HepG2 (cell line): ENCODE data around the gene GJA10. TPM values are rescaled to one million over a fixed set of nuclear protein-coding genes. Genes with fewer than 3 reads are reported as not detected.
A peak's percentile ranks its signal among the peaks of the same experiment; 100 is the strongest.

Experiments
- ATAC-seq: fragments of 200-7000 bp; cut with Tn5 transposase; 3 replicates; pipeline ENCODE4 v1.9.1; 2020; ENCODE audit warnings: mild to moderate bottlenecking, moderate library complexity
- BruUV-seq: library from RNA; stranded (reverse); fragments of 400-500 nt; replicated peaks from 2 replicates; lab custom pipeline; 2021; lab: Mats Ljungman, UMichigan
- CTCF ChIA-PET: fragments of 300-600 bp; formaldehyde crosslinking; extraction: SDS; loops from one replicate; lab custom pipeline; 2021; ENCODE audit warnings: low total read pairs, inconsistent platforms, low intra/inter-chr PET ratio; lab: Yijun Ruan, JAX
- POLR2A ChIA-PET: fragments of 350-600 bp; sonication (Branson Sonifier 250); formaldehyde crosslinking; loops from one replicate; lab custom pipeline; 2020; ENCODE audit warnings: antibody characterized with exemption, inconsistent platforms; lab: Yijun Ruan, JAX
- DNase-seq: peaks from one replicate; pipeline ENCODE4 v3.0.0-alpha.2; 2015; ENCODE audit warnings: low spot score
- FAIRE-seq: peaks from 3 replicates; lab custom pipeline; 2011; peaks lifted over from hg19 to GRCh38; lab: Jason Lieb, UNC
- H2AFZ ChIP-seq: one replicate; pipeline ENCODE4 v1.6.1; 2011; ENCODE audit warnings: low read length, inconsistent platforms
- H3K27ac ChIP-seq: fragments of 300-600 bp; 3 replicates; pipeline ENCODE4 v1.8.0; 2011; ENCODE audit warnings: mixed run types, mild to moderate bottlenecking, mixed read lengths, low read length, inconsistent platforms; ENCODE audit not compliant: insufficient read depth; ENCODE audit errors: extremely low read length
- H3K27me3 ChIP-seq, 2 experiments: fragments of 200-600 bp in 1 of 2; 2 replicates in 1 of 2; 3 replicates in 1 of 2; pipeline versions ENCODE4 v1.6.0 to v1.8.0; 2011; ENCODE audit warnings: low read length in 2 of 2, mild to moderate bottlenecking in 2 of 2, moderate library complexity in 2 of 2, inconsistent platforms in 1 of 2; ENCODE audit not compliant: insufficient read depth in 2 of 2, control insufficient read depth in 1 of 2
- H3K36me3 ChIP-seq, 2 experiments: fragments of 200-600 bp in 1 of 2; replicated peaks in 1 of 2; 2 replicates in 1 of 2; 3 replicates in 1 of 2; pipeline versions ENCODE4 v1.5.1 to v1.8.0; 2011; ENCODE audit warnings: low read length in 2 of 2, inconsistent platforms in 1 of 2; ENCODE audit not compliant: insufficient read depth in 2 of 2, control insufficient read depth in 1 of 2
- H3K4me1 ChIP-seq: 2 replicates; pipeline ENCODE4 v1.5.1; 2012; ENCODE audit warnings: low read length, inconsistent platforms; ENCODE audit not compliant: insufficient read depth
- H3K4me2 ChIP-seq: 2 replicates; pipeline ENCODE4 v1.6.0; 2011; ENCODE audit warnings: low read depth, low read length, inconsistent platforms
- H3K4me3 ChIP-seq, 3 experiments: fragments of 200-600 bp in 1 of 3; sonication (generic), shearing (Covaris generic) in 1 of 3; replicated peaks in 1 of 3; 2 replicates each; pipeline ENCODE4 v1.5.1; 2011 to 2016; ENCODE audit warnings: low read length in 3 of 3, inconsistent platforms in 2 of 3, low read depth in 2 of 3, mild to moderate bottlenecking in 2 of 3, control low read depth in 1 of 3, mixed read lengths in 1 of 3; ENCODE audit not compliant: insufficient read depth in 1 of 3
- H3K79me2 ChIP-seq: one replicate; pipeline ENCODE4 v1.6.1; 2011; ENCODE audit warnings: low read length, inconsistent platforms; ENCODE audit not compliant: insufficient read depth
- H3K9ac ChIP-seq: 2 replicates; pipeline ENCODE4 v1.6.0; 2011; ENCODE audit warnings: mild to moderate bottlenecking, low read depth, low read length, inconsistent platforms; ENCODE audit not compliant: insufficient read depth
- H3K9me3 ChIP-seq: 2 replicates; pipeline ENCODE4 v1.5.1; 2012; ENCODE audit warnings: mild to moderate bottlenecking, low read length
- H4K20me1 ChIP-seq: 2 replicates; pipeline ENCODE4 v1.6.0; 2011; ENCODE audit warnings: inconsistent platforms, mild to moderate bottlenecking, low read length, moderate library complexity; ENCODE audit not compliant: insufficient read depth
- CREB1 ChIP-seq, 2 experiments: fragments of 450-650 bp in 1 of 2; IDR thresholded peaks; 2 replicates each; pipeline ENCODE4 v1.6.1; 2016 to 2017; ENCODE audit warnings: control low read depth in 1 of 2, mild to moderate bottlenecking in 1 of 2, missing compliant biosample characterization in 1 of 2, missing genetic modification characterization in 1 of 2
- ELF3 ChIP-seq: IDR thresholded peaks from 2 replicates; pipeline ENCODE4 v1.6.1; 2016; ENCODE audit warnings: missing genetic modification reagents, missing compliant biosample characterization
- ETV5 ChIP-seq: IDR thresholded peaks from 2 replicates; pipeline ENCODE4 v1.6.1; 2018; ENCODE audit warnings: missing biosample characterization, missing genetic modification reagents, inconsistent platforms, borderline replicate concordance
- FOSL2 ChIP-seq: sonication (generic); formaldehyde crosslinking; IDR thresholded peaks from 2 replicates; pipeline ENCODE4 v1.4.0; 2020; ENCODE audit warnings: missing genetic modification reagents
- FOXA3 ChIP-seq: IDR thresholded peaks from 2 replicates; pipeline ENCODE4 v1.6.1; 2016; ENCODE audit warnings: missing genetic modification reagents, missing compliant biosample characterization
- FOXJ3 ChIP-seq: sonication (generic); formaldehyde crosslinking; IDR thresholded peaks from 2 replicates; pipeline ENCODE4 v1.4.0; 2020; ENCODE audit warnings: missing genetic modification reagents, mild to moderate bottlenecking, borderline replicate concordance
- FOXK1 ChIP-seq: sonication (generic); formaldehyde crosslinking; IDR thresholded peaks from 2 replicates; pipeline ENCODE4 v1.4.0; 2020; ENCODE audit warnings: low read depth, missing genetic modification reagents, borderline replicate concordance
- FOXK2 ChIP-seq: fragments of 450-650 bp; IDR thresholded peaks from 2 replicates; pipeline ENCODE4 v1.6.1; 2016
- FOXO1 ChIP-seq: sonication (generic); formaldehyde crosslinking; IDR thresholded peaks from 2 replicates; pipeline ENCODE4 v1.4.0; 2020; ENCODE audit warnings: missing genetic modification reagents
- FOXP4 ChIP-seq: sonication (generic); formaldehyde crosslinking; IDR thresholded peaks from 2 replicates; pipeline ENCODE4 v1.4.0; 2020; ENCODE audit warnings: missing genetic modification reagents
- GATAD2A ChIP-seq: IDR thresholded peaks from 2 replicates; pipeline ENCODE4 v1.6.1; 2016
- HOXA5 ChIP-seq: sonication (generic); formaldehyde crosslinking; IDR thresholded peaks from 2 replicates; pipeline ENCODE4 v1.4.0; 2020; ENCODE audit warnings: missing genetic modification reagents
- MYNN ChIP-seq: sonication (generic); formaldehyde crosslinking; IDR thresholded peaks from 2 replicates; pipeline ENCODE4 v1.4.0; 2020; ENCODE audit warnings: mild to moderate bottlenecking, low read depth, missing genetic modification reagents
- TBP ChIP-seq: sonication (generic); formaldehyde crosslinking; IDR thresholded peaks from 2 replicates; pipeline ENCODE4 v1.5.0; 2020; ENCODE audit warnings: missing genetic modification reagents
- TEAD3 ChIP-seq: optimal IDR thresholded peaks from 2 replicates; pipeline ENCODE3; 2016; ENCODE audit warnings: borderline replicate concordance
- ZBTB25 ChIP-seq: IDR thresholded peaks from 2 replicates; pipeline ENCODE4 v1.6.1; 2018; ENCODE audit warnings: missing genetic modification reagents
- WGBS: methylation state at CpG from one replicate; pipeline ENCODE4 v1.1.6; 2017; ENCODE audit warnings: low lambda C conversion rate; 5-methylcytosine and 5-hydroxymethylcytosine counted together
- in situ Hi-C: cut with HindIII; loops from 2 replicates; pipeline ENCODE4 v1.10.0; 2017; ENCODE audit warnings: low pct_unique_long_range_greater_than_20kb; ENCODE audit not compliant: extremely low pct_ligation_motif_present
- intact Hi-C: fragments of 100-400 bp; cut with micrococcal nuclease; formaldehyde crosslinking; loops from one replicate; pipeline ENCODE4 v1.10.0; 2022; ENCODE audit not compliant: unreplicated experiment
- polyA plus RNA-seq, 8 experiments: library from polyadenylated mRNA; depleted of rRNA in 3 of 8; stranded (reverse) in 7 of 8; unstranded in 1 of 8; fragments of >200 nt; fragmentation: Illumina TruSeq in 4 of 8; extraction: Trizol in 4 of 8; gene quantifications; 2 replicates each; pipeline versions ENCODE4 v1.2.1 to v1.2.3, GENCODE V29; 2011 to 2016; ENCODE audit warnings: low read depth in 4 of 8, missing spikeins in 1 of 8, mixed read lengths in 1 of 8; ENCODE audit not compliant: insufficient read depth in 1 of 8
- total RNA-seq, 5 experiments: library from RNA; depleted of rRNA; stranded (reverse); fragments of >200 nt; fragmentation: Illumina TruSeq; extraction: Trizol; gene quantifications; 2 replicates each; pipeline ENCODE4 v1.2.3, GENCODE V29; 2016; ENCODE audit warnings: low read depth in 1 of 5
- TF ChIP-seq, protein P1 (sequence below), 2 experiments: IDR thresholded peaks; 2 replicates each; pipeline ENCODE4 v1.6.1; 2011 to 2012; ENCODE audit warnings: low read length in 2 of 2, borderline replicate concordance in 1 of 2, low read depth in 1 of 2, mild to moderate bottlenecking in 1 of 2, moderate library complexity in 1 of 2

Gene GJA10
- total and polyA plus RNA-seq, 2 of the 13 experiments (the other 11 are each of a cell fraction or from before 2014, with no cell fraction given), result not detected

GRCh38 chr6:89940225-89941027 lies 46.2 kb downstream of the GJA10 start:
- DNase-seq (peak; percentile 81), FAIRE-seq (peak; percentile 88), ATAC-seq (peak; percentile 98)
- H3K79me2 ChIP-seq, result no peaks in the 10 kb centered on the region
- H3K4me1 ChIP-seq, result peaks cover 20% of the 10 kb centered on the region
- H3K4me3 ChIP-seq, result peak overlapping the region in 1 of 3 experiments; percentile 15; a peak in 1 of 6 replicates
- in situ Hi-C loops, result loop anchor here (5.0 to 10.0 kb wide), 3 partner anchors 244 to 537 kb away; no protein-coding TSS in a partner anchor
- no peaks in the 10 kb centered on the region for H3K36me3 ChIP-seq
- intact Hi-C loops, result loop anchor here (1.0 to 10.0 kb wide), 6 partner anchors 30 to 644 kb away; partner anchors contain the start of gene MAP3K7
- no peak overlapping the region for H3K9ac ChIP-seq
- peaks cover 0 to 31% of the 10 kb centered on the region in 2 experiments; a peak in 3 of 5 replicates for H3K27me3 ChIP-seq
- H3K4me2 ChIP-seq, result peak overlapping the region; percentile 68
- no peak overlapping the region for H2AFZ ChIP-seq
- H3K9me3 ChIP-seq, result no peaks in the 10 kb centered on the region
- H4K20me1 ChIP-seq, result no peaks in the 10 kb centered on the region
- H3K27ac ChIP-seq, result no peak overlapping the region
- POLR2A ChIA-PET, result no interaction called here
- no TSS peak for BruUV-seq
- CTCF ChIA-PET, result interaction anchor here (1.1 to 2.7 kb wide), 4 partner anchors 11 to 539 kb away, joined by 3 to 38 read pairs (median 8); no protein-coding TSS in a partner anchor
- WGBS, result 0% methylated on average over 8 of the region's 9 CpGs
- peak; percentile 47 for TF ChIP-seq CREB1 (IDR thresholded peaks at IDR 0.05)
- peak; percentile 38; the same call in 1 of the 2 replicates for TF ChIP-seq CREB1 (CRISPR knock-in tag; IDR thresholded peaks at IDR 0.05)
- TF ChIP-seq, protein P1, sequence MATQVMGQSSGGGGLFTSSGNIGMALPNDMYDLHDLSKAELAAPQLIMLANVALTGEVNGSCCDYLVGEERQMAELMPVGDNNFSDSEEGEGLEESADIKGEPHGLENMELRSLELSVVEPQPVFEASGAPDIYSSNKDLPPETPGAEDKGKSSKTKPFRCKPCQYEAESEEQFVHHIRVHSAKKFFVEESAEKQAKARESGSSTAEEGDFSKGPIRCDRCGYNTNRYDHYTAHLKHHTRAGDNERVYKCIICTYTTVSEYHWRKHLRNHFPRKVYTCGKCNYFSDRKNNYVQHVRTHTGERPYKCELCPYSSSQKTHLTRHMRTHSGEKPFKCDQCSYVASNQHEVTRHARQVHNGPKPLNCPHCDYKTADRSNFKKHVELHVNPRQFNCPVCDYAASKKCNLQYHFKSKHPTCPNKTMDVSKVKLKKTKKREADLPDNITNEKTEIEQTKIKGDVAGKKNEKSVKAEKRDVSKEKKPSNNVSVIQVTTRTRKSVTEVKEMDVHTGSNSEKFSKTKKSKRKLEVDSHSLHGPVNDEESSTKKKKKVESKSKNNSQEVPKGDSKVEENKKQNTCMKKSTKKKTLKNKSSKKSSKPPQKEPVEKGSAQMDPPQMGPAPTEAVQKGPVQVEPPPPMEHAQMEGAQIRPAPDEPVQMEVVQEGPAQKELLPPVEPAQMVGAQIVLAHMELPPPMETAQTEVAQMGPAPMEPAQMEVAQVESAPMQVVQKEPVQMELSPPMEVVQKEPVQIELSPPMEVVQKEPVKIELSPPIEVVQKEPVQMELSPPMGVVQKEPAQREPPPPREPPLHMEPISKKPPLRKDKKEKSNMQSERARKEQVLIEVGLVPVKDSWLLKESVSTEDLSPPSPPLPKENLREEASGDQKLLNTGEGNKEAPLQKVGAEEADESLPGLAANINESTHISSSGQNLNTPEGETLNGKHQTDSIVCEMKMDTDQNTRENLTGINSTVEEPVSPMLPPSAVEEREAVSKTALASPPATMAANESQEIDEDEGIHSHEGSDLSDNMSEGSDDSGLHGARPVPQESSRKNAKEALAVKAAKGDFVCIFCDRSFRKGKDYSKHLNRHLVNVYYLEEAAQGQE (IDR thresholded peaks at IDR 0.05; ENCODE audit: borderline replicate concordance in 1 of 2, low read depth in 1 of 2, low read length in 2 of 2), result 0 out of 4 replicates have a peak, but pooled peaks of 1 of the 2 experiments have one; percentile 9
- TF ChIP-seq ELF3 (CRISPR knock-in tag), result 0 out of 2 replicates have a peak, but pooled peaks have one; percentile 24
- no peak for TF ChIP-seq GATAD2A (CRISPR knock-in tag)
- peak; percentile 98 for TF ChIP-seq FOXK1
- 0 out of 2 replicates have a peak, but pooled peaks have one; percentile 6 for TF ChIP-seq HOXA5 (CRISPR knock-in tag)
- peak; percentile 64; the same call in 1 of the 2 replicates for TF ChIP-seq FOXJ3 (CRISPR knock-in tag)
- peak; percentile 70 for TF ChIP-seq ETV5 (CRISPR knock-in tag)
- TF ChIP-seq FOXA3 (CRISPR knock-in tag), result peak; percentile 98
- no peak for TF ChIP-seq ZBTB25 (CRISPR knock-in tag)
- peak; percentile 51 for TF ChIP-seq TEAD3 (CRISPR knock-in tag)
- peak; percentile 66; the same call in 1 of the 2 replicates for TF ChIP-seq FOXK2
- TF ChIP-seq MYNN (CRISPR knock-in tag), result no peak
- TF ChIP-seq FOXO1 (CRISPR knock-in tag), result peak; percentile 88
- no peak for TF ChIP-seq TBP (CRISPR knock-in tag)
- TF ChIP-seq FOSL2 (CRISPR knock-in tag), result peak; percentile 37
- TF ChIP-seq FOXP4, result peak; percentile 30; the same call in 1 of the 2 replicates
